PC-9 (cell line): ENCODE measurements around the gene MT1B. TPM values are rescaled to one million over a fixed set of nuclear protein-coding genes. Genes with fewer than 3 reads are reported as not detected.

Source experiments
- BruUV-seq: library from RNA; stranded (reverse); fragments of 400-500 nt; replicated peaks from 2 replicates; lab custom pipeline; 2021; lab: Mats Ljungman, UMichigan
- CTCF ChIA-PET: fragments of 300-600 bp; sonication (Branson Sonifier 250); formaldehyde crosslinking; loops from one replicate; lab custom pipeline; 2022; ENCODE audit warnings: antibody characterized with exemption; lab: Charles Lee
- POLR2A ChIA-PET: fragments of 300-600 bp; sonication (Branson Sonifier 250); formaldehyde crosslinking; loops from one replicate; lab custom pipeline; 2022; ENCODE audit warnings: antibody characterized with exemption; ENCODE audit not compliant: unreplicated experiment; lab: Charles Lee
- DNase-seq, 2 experiments: peaks; one replicate each; pipeline versions ENCODE4 v3.0.0 to v3.0.0-alpha.2; 2015 to 2022; ENCODE audit warnings: mixed read lengths in 1 of 2
- H2AFZ ChIP-seq: fragments of 200-600 bp; sonication (generic); 2 replicates; pipeline ENCODE4 v1.8.1; 2017; ENCODE audit warnings: antibody characterized with exemption
- H3F3A ChIP-seq: fragments of 200-600 bp; sonication (generic); 2 replicates; pipeline ENCODE4 v1.8.1; 2017; ENCODE audit warnings: antibody characterized with exemption, mild to moderate bottlenecking, low read depth; ENCODE audit not compliant: insufficient read depth
- H3K27ac ChIP-seq: fragments of 200-600 bp; sonication (generic); 2 replicates; pipeline ENCODE4 v1.6.1; 2016; ENCODE audit warnings: mixed run types
- H3K27me3 ChIP-seq: fragments of 200-600 bp; sonication (generic); 2 replicates; pipeline ENCODE4 v1.6.1; 2016; ENCODE audit warnings: low read depth, mixed run types; ENCODE audit not compliant: insufficient read depth
- H3K36me3 ChIP-seq: fragments of 200-600 bp; sonication (generic); 2 replicates; pipeline ENCODE4 v1.6.1; 2016; ENCODE audit warnings: low read depth, mixed run types
- H3K4me1 ChIP-seq: fragments of 200-600 bp; sonication (generic); replicated peaks from 2 replicates; pipeline ENCODE4 v1.6.1; 2016; ENCODE audit warnings: mixed run types; ENCODE audit not compliant: insufficient read depth
- H3K4me2 ChIP-seq: fragments of 200-600 bp; sonication (generic); 2 replicates; pipeline ENCODE4 v1.6.1; 2017; ENCODE audit warnings: mixed run types
- H3K4me3 ChIP-seq: fragments of 200-600 bp; sonication (generic); 2 replicates; pipeline ENCODE4 v1.6.1; 2016; ENCODE audit warnings: mixed run types
- H3K79me2 ChIP-seq: fragments of 200-600 bp; sonication (generic); 2 replicates; pipeline ENCODE4 v1.6.1; 2017; ENCODE audit warnings: low read depth, mixed run types
- H3K9me2 ChIP-seq: fragments of 200-600 bp; sonication (generic); 2 replicates; pipeline ENCODE4 v1.8.1; 2017; ENCODE audit warnings: mild to moderate bottlenecking; ENCODE audit not compliant: insufficient read depth
- H3K9me3 ChIP-seq: fragments of 200-600 bp; sonication (generic); 2 replicates; pipeline ENCODE4 v1.8.1; 2016; ENCODE audit warnings: low read depth; ENCODE audit not compliant: insufficient read depth
- H4K20me1 ChIP-seq: fragments of 200-600 bp; sonication (generic); 2 replicates; pipeline ENCODE4 v1.8.1; 2017; ENCODE audit not compliant: insufficient read depth
- EZH2 ChIP-seq: fragments of 200-600 bp; sonication (generic); IDR thresholded peaks from 2 replicates; pipeline ENCODE4 v1.8.0; 2017; ENCODE audit warnings: antibody characterized with exemption, low read depth
- intact Hi-C: fragments of 100-400 bp; cut with micrococcal nuclease; formaldehyde crosslinking; loops from one replicate; pipeline ENCODE4 v1.10.0; 2022; ENCODE audit not compliant: unreplicated experiment
- total RNA-seq: library from RNA; stranded (reverse); gene quantifications from 2 replicates; pipeline ENCODE4 v1.2.3, GENCODE V29; 2021
- TF ChIP-seq, protein P1 (sequence below): fragments of 200-600 bp; sonication (generic); conservative IDR thresholded peaks from 2 replicates; pipeline ENCODE4 v1.6.1; 2017; ENCODE audit warnings: mixed run types, antibody characterized with exemption, mild to moderate bottlenecking, moderate library complexity

Gene MT1B
- total RNA-seq, 1 experiment from 2014 or later, result not detected

DNA sequence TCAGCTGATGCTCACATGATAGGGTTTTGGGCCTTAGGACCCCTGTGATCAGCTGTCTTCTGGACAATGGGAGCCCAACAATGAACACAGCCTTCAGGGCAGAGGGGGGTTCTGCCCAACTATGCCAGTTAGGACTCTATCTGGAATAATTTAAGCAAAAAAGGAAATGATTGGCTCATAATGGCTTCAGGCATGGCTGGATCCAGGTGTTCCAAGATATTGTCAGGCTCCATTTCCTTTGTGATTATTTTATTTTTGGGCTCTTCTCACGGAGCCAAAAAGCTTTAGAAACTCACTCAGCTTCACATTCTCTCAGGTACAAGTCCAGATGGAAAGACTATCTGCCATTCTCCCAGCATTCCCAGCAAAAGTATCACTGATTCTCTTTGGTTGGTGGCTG is 46.2 kb upstream of the MT1B start:
- DNase-seq, result no peak
- Histone ChIP-seq H3K27me3 (no peaks in the 10 kb centered on the region), H3K4me3 (no peak overlapping the region), H4K20me1 (no peaks in the 10 kb centered on the region), H3K27ac (peak overlapping the region; percentile 95), H3K79me2 (no peaks in the 10 kb centered on the region; the same call in 1 of the 2 replicates), H3K4me1 (peaks cover 60% of the 10 kb centered on the region), H2AFZ (no peak overlapping the region), H3K9me2 (no peaks in the 10 kb centered on the region), H3K4me2 (peak overlapping the region; percentile 90), H3K9me3 (no peaks in the 10 kb centered on the region), H3K36me3 (no peaks in the 10 kb centered on the region), H3F3A (peaks cover 56% of the 10 kb centered on the region)
- CTCF ChIA-PET, result interaction anchor here (1.0 kb wide), 1 partner anchor 29 kb away, joined by 4 read pairs; no protein-coding TSS in a partner anchor
- POLR2A ChIA-PET, result no interaction called here
- no TSS peak for BruUV-seq
- intact Hi-C loops, result loop anchor here (5.0 to 10.0 kb wide), 2 partner anchors 271 to 1133 kb away; no protein-coding TSS in a partner anchor
- TF ChIP-seq, protein P1, sequence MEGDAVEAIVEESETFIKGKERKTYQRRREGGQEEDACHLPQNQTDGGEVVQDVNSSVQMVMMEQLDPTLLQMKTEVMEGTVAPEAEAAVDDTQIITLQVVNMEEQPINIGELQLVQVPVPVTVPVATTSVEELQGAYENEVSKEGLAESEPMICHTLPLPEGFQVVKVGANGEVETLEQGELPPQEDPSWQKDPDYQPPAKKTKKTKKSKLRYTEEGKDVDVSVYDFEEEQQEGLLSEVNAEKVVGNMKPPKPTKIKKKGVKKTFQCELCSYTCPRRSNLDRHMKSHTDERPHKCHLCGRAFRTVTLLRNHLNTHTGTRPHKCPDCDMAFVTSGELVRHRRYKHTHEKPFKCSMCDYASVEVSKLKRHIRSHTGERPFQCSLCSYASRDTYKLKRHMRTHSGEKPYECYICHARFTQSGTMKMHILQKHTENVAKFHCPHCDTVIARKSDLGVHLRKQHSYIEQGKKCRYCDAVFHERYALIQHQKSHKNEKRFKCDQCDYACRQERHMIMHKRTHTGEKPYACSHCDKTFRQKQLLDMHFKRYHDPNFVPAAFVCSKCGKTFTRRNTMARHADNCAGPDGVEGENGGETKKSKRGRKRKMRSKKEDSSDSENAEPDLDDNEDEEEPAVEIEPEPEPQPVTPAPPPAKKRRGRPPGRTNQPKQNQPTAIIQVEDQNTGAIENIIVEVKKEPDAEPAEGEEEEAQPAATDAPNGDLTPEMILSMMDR, result no peak
- no peak for TF ChIP-seq EZH2

- no peak for DNase-seq
- ChIA-PET CTCF (interaction anchor here (1.0 to 1.6 kb wide), 3 partner anchors 30 to 96 kb away, joined by 3 to 5 read pairs (median 4); no protein-coding TSS in a partner anchor), POLR2A (interaction anchor here (0.6 kb wide), 2 partner anchors 96 to 338 kb away, joined by 6 to 9 read pairs; no protein-coding TSS in a partner anchor)
- intact Hi-C loops, result loop anchor here (1.0 to 10.0 kb wide), 7 partner anchors 21 to 1134 kb away; partner anchors contain the start of gene MT1X
- Histone ChIP-seq H3K27me3 (no peaks in the 10 kb centered on the region), H3K27ac (peak overlapping the region; percentile 95), H3K4me2 (peak overlapping the region; percentile 90), H3K4me1 (peaks cover 66% of the 10 kb centered on the region), H3K79me2 (no peaks in the 10 kb centered on the region; the same call in 1 of the 2 replicates), H3K9me2 (no peaks in the 10 kb centered on the region), H3K4me3 (peak overlapping the region; percentile 90; the same call in 1 of the 2 replicates), H2AFZ (no peak overlapping the region), H4K20me1 (no peaks in the 10 kb centered on the region), H3K36me3 (no peaks in the 10 kb centered on the region), H3F3A (peaks cover 62% of the 10 kb centered on the region), H3K9me3 (no peaks in the 10 kb centered on the region)
- TF ChIP-seq EZH2, result no peak
- TF ChIP-seq, protein P1, result no peak
- BruUV-seq, result no TSS peak
Observed at GRCh38 chr16:56606071-56606475, 45.6 kb upstream of the MT1B start.

DNA sequence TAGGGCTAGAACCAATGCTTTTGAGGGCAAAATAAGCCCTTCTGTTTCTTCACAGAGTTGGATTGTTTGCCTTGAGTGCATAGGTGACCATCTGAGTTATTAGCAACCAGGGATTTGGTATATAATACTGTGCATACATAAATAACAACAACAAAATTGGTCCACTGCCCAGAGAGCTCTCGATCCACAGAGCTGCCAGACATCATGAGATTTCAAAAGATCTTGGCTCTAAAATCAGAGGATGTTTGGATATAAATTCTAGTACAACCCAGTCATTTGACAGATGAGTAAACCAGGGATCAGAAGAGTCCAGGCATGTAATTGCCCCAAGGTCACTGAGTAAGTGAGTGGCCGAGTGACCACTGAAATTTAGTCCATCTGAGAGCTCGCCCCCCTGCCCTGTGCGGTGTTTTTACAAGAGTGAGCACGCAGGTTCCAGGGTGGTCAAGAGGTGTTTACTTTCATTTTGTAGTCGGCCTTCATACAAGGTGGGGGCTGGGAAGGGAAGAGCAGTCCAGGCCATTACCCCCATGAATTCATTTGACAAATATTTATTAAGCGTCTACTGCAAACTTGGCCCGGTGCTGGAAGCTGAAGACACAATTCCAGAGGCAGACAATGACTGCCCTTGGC is 45.1 kb upstream of the MT1B start:
- peak overlapping the region; percentile 18; the same call in 1 of the 2 replicates for H2AFZ ChIP-seq
- ChIA-PET CTCF (interaction anchor here (1.0 to 1.6 kb wide), 3 partner anchors 30 to 95 kb away, joined by 3 to 5 read pairs (median 4); no protein-coding TSS in a partner anchor), POLR2A (interaction anchor here (0.6 kb wide), 5 partner anchors 51 to 1137 kb away, joined by 3 to 9 read pairs (median 6); no protein-coding TSS in a partner anchor)
- BruUV-seq, result no TSS peak
- no peaks in the 10 kb centered on the region for H4K20me1 ChIP-seq
- DNase-seq, result peak in 1 of 2 experiments; percentile 92
- no peaks in the 10 kb centered on the region for H3K27me3 ChIP-seq
- H3K9me3 ChIP-seq, result no peaks in the 10 kb centered on the region
- H3K4me2 ChIP-seq, result peak overlapping the region; percentile 90
- H3K4me1 ChIP-seq, result peaks cover 72% of the 10 kb centered on the region
- peak overlapping the region; percentile 90; the same call in 1 of the 2 replicates for H3K4me3 ChIP-seq
- intact Hi-C loops, result loop anchor here (1.0 to 10.0 kb wide), 7 partner anchors 20 to 1134 kb away; partner anchors contain the start of gene MT1X
- peak overlapping the region; percentile 95 for H3K27ac ChIP-seq
- peaks cover 62% of the 10 kb centered on the region for H3F3A ChIP-seq
- no peaks in the 10 kb centered on the region for H3K9me2 ChIP-seq
- H3K79me2 ChIP-seq, result no peaks in the 10 kb centered on the region; the same call in 1 of the 2 replicates
- H3K36me3 ChIP-seq, result no peaks in the 10 kb centered on the region
- TF ChIP-seq EZH2, result no peak
- TF ChIP-seq, protein P1, result no peak
